ENCODE measurements around the gene TCEA2. TPM values are rescaled to one million over a fixed set of nuclear protein-coding genes. Genes with fewer than 3 reads are reported as not detected.
A peak's percentile ranks its signal among the peaks of the same experiment; 100 is the strongest.

The TCEA2 gene
- total RNA-seq, 1 donor from 2014 or later, result 123 TPM

DNA sequence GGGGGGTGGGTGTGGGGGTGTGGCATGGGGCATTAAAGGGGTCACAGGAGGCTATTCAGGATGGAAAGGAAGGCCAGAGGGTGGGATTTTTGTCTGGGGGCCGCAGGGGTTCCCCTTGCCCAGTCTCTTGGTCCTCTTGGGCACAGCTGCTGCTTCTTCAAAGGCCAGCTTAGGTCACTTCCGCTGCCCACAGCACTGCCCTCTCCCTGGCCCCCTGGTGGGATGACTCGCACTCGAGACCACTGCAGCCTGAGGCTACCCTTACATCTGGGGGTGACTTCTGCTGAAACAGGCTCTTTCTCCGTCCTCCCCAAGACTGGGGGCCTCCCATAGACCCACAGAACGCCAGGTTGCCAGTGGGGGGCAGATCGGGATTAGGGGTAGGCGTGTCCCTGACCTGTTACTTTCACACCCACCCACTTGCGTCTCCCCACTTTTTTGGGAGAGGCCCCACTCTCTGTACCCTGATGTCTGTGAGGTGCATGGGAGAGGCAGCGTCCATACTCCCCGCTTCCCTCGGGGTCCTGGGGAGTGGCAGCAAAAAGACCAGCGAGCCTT is 19.9 kb downstream of the TCEA2 start:
- Mint-ChIP-seq H3K27me3 (ENCODE audit: unreplicated experiment) (peaks cover 16% of the 10 kb centered on the region), H3K36me3 (ENCODE audit: low read depth, unreplicated experiment) (peaks cover 8% of the 10 kb centered on the region), H3K27ac (ENCODE audit: unreplicated experiment) (no peak overlapping the region), H3K9me3 (ENCODE audit: unreplicated experiment) (no peaks in the 10 kb centered on the region), H3K4me1 (ENCODE audit: unreplicated experiment) (peaks cover 25% of the 10 kb centered on the region), H3K4me3 (ENCODE audit: unreplicated experiment) (peak overlapping the region; percentile 63)
- TF ChIP-seq, protein P1, sequence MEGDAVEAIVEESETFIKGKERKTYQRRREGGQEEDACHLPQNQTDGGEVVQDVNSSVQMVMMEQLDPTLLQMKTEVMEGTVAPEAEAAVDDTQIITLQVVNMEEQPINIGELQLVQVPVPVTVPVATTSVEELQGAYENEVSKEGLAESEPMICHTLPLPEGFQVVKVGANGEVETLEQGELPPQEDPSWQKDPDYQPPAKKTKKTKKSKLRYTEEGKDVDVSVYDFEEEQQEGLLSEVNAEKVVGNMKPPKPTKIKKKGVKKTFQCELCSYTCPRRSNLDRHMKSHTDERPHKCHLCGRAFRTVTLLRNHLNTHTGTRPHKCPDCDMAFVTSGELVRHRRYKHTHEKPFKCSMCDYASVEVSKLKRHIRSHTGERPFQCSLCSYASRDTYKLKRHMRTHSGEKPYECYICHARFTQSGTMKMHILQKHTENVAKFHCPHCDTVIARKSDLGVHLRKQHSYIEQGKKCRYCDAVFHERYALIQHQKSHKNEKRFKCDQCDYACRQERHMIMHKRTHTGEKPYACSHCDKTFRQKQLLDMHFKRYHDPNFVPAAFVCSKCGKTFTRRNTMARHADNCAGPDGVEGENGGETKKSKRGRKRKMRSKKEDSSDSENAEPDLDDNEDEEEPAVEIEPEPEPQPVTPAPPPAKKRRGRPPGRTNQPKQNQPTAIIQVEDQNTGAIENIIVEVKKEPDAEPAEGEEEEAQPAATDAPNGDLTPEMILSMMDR (IDR thresholded peaks at IDR 0.05; ENCODE audit: unreplicated experiment), result no peak
- no peak for DNase-seq (ENCODE audit: low spot score)

DNA sequence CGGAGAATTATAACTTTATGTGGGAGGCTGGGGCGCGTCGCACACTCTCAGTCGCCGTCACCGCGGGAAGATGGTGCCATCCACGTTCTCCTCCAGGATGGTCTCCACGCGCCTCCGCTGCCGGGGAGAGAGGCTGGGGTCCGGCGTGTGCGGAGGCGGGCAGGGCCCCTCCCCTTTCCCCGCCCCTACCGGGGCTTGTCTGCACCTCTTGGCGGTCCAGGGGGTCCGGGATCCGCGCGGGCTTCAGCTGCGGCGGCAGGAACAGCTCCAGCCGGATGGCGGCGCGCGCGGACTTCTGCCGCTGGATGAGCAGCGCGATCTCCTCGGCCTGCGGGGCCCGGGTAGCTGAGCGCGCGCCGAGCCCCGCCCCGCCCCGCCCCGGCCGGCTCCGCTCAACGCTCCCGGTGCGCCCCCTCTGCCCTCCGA is 20.4 kb downstream of the TCEA2 start:
- Mint-ChIP-seq H3K4me3 (ENCODE audit: unreplicated experiment) (peak overlapping the region; percentile 63), H3K4me1 (ENCODE audit: unreplicated experiment) (peaks cover 25% of the 10 kb centered on the region), H3K27ac (ENCODE audit: unreplicated experiment) (no peak overlapping the region), H3K36me3 (ENCODE audit: low read depth, unreplicated experiment) (peaks cover 10% of the 10 kb centered on the region), H3K9me3 (ENCODE audit: unreplicated experiment) (no peaks in the 10 kb centered on the region), H3K27me3 (ENCODE audit: unreplicated experiment) (peaks cover 21% of the 10 kb centered on the region)
- TF ChIP-seq, protein P1 (IDR thresholded peaks at IDR 0.05; ENCODE audit: unreplicated experiment), result peak; percentile 67
- DNase-seq (ENCODE audit: low spot score), result peak; percentile 86

DNA sequence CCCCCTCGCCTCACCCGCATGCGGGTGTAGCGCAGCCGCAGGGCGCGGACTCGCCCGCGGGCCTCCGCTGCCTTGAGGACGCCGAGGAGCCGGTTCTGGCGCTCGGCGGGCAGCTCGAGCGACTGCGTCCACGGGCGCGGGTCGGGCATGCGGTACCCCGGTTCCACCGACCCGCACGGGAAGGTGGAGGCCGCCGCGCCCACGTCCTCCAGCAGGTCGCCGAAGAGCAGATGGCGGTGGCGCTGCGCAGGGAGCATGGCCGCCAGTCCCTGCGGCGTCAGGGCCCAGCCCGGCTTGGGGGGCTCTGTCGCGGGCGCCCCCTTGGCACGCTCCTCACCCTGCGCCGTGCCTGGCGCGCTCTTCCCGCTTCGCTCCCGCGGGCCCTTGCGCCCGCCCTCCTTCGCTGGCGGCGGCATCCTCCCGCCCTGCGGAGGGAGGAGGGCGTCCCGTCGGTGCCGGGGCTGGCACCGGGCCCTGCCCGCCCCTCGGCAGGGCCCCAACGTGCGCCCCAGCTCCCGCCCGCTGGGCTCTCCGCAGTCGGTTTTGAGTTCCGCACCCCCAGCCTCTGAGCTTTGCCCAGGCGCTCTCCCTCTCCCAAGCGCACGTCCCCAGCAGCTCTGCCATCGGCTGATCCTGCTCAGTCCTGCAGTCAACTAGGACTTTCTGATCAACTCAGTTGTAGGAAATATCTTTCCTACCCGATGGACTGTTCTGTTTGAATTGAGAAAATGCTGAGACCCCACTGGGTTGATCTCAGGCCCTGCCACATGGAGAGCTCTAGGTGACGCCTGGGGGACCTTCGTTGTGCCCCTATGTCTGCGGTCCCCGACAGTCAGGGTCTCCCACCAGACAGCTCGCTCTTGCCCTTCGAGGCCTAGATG is 21.0 kb downstream of the TCEA2 start, which contains the start of gene LKAAEAR1:
Gene LKAAEAR1, minus strand, starts transcription at position 595 of the 881 bp plus-strand sequence. Its CDS starts 179 bp downstream, at position 416.
- Mint-ChIP-seq H3K27me3 (ENCODE audit: unreplicated experiment) (peaks cover 28% of the 10 kb centered on the region), H3K4me1 (ENCODE audit: unreplicated experiment) (peaks cover 29% of the 10 kb centered on the region), H3K4me3 (ENCODE audit: unreplicated experiment) (peak within 1 kb of the TSS; percentile 88), H3K36me3 (ENCODE audit: low read depth, unreplicated experiment) (peaks cover 16% of the 10 kb centered on the region), H3K27ac (ENCODE audit: unreplicated experiment) (peak within 1 kb of the TSS; percentile 52), H3K9me3 (ENCODE audit: unreplicated experiment) (no peaks in the 10 kb centered on the region)
- no peak for DNase-seq (ENCODE audit: low spot score)
- TF ChIP-seq, protein P1 (IDR thresholded peaks at IDR 0.05; ENCODE audit: unreplicated experiment), result no peak

DNA sequence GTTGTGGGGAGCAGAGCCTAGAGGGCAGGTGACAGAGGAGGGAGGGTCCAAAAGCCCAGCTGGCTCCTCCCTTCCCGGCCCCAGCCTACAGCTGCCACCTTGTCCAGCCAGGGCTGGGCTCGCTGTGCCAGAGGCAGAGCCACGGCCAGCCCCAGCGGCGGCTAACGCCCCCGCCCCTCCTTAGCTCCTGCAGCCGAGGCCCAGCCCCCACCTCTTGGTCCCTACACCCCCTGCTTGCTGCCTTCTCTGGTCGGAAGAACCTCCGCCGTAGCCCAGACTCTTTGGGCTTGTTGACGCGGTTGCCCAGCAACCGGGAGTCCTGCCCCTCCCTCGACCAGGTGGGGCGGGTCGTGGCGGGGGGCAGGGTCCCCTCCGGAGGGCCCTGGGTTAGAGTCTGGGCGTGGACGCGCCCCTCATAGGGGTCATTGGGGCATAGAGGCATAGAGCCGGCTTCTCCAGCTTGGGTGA is 21.7 kb downstream of the TCEA2 start:
- Mint-ChIP-seq H3K27me3 (ENCODE audit: unreplicated experiment) (peaks cover 30% of the 10 kb centered on the region), H3K4me1 (ENCODE audit: unreplicated experiment) (peaks cover 29% of the 10 kb centered on the region), H3K9me3 (ENCODE audit: unreplicated experiment) (no peaks in the 10 kb centered on the region), H3K4me3 (ENCODE audit: unreplicated experiment) (peak overlapping the region; percentile 88), H3K27ac (ENCODE audit: unreplicated experiment) (no peak overlapping the region), H3K36me3 (ENCODE audit: low read depth, unreplicated experiment) (peaks cover 16% of the 10 kb centered on the region)
- TF ChIP-seq, protein P1 (IDR thresholded peaks at IDR 0.05; ENCODE audit: unreplicated experiment), result no peak
- DNase-seq (ENCODE audit: low spot score), result no peak
